GM18873 (cell line): ENCODE data around the gene MUC5B.

Experiments used
- ATAC-seq: cut with Tn5 transposase; IDR thresholded peaks from one replicate; pipeline ENCODE4 v1.9.1; 2021; ENCODE audit warnings: mild to moderate bottlenecking, moderate library complexity, moderate number of reproducible peaks; ENCODE audit not compliant: unreplicated experiment, low FRiP score

Gene MUC5B

DNA sequence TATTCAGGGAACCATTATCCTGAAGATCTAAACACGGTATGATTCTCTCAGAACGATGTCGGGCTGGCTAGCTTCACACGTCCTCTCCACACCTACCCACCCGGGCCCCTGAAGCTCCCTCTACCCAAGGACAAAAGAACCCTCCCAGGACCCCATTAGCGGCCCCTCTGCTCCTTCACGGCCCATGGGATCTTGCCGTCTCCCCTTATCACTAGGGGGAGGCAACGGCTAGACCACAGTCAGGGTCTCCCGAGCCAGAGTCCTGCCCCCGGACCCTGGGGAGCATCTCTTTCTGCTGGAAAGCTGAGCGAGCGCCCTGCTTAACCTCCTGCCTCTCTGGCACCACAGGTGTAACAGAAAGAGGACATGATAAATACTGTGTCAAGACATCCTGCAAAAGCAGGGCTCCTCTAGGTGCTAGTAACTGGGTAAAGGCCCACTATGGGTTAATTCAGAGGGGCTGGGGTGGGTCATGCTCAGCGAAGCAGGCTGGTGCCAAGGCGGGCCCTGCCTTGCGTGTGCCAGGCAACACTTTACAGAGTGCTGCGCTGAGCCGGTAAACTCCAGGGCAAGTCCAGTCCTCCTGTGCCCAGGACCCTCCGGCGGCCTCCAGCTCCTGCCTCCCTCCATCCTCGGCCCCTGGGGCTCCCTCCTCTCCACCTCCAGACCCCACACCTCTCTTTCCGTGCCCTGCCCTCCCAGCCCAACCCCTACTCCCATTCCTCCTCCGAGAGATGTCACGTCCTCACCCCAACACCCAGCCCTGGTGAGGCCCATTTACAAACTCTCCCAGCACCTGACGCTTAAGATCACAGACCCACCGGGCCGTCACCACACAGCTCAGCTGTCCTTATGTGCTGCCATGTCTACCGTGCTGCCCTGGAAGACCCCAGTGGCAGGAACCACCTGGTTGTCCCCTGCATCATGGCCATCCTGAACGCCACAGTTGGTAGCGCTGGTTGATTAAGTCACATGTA, 83.6 kb downstream of the MUC5B start:
- no peak for ATAC-seq

GRCh38 chr11:1307163-1307870, 84.5 kb downstream of the MUC5B start:
- ATAC-seq = no peak

- ATAC-seq = no peak
Measured at GRCh38 chr11:1307998-1308742, 85.3 kb downstream of the MUC5B start.

DNA sequence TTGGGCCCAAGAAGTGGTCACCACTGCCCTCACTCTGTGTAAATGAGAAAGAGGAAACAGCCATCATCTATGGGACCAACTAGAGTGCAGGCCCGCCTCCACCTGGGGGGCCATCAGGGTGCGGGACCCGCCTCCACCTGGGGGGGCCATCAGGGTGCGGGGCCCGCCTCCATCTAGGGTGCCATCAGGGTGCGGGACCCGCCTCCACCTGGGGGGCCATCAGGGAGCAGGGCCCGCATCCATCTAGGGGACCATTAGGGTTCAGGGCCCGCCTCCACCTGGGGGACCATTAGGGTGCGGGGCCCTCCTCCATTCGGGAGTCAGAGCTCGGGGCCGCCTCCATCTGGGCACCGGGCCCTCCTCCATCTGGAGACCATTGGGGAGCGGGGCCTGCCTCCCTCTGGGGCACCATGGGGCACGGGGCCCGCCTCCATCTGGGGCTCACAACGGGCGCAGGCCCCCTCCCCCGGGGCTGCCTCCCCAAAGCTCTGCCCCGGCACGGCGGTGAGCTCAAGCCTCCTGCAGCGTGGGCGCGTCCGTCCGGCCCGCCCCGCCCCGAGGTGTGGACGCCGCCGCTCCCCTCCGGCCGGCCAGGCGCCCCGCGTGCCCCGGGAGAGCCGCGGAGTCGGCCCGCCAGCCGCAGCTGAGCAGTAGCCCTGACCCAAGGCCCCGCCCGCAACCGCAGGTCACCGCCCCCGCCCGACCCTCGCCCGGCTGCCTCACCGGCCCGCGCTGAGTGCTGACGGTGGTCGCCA, 86.1 kb downstream of the MUC5B start:
- peak; percentile 4 for ATAC-seq

- ATAC-seq = peak; percentile 70
Measured at GRCh38 chr11:1309498-1310317, 86.8 kb downstream of the MUC5B start, which contains the start of gene TOLLIP. Gene TOLLIP, minus strand, starts transcription at chr11:1309632. Its CDS starts 134 bp downstream, at chr11:1309498.

GRCh38 chr11:1310318-1310687, 87.4 kb downstream of the MUC5B start:
- ATAC-seq = no peak

GRCh38 chr11:1310772-1311468, 88.1 kb downstream of the MUC5B start:
- no peak for ATAC-seq
